Measurements from ENCODE around the gene KRTAP5-10. TPM values are rescaled to one million over a fixed set of nuclear protein-coding genes. Genes with fewer than 3 reads are reported as not detected.
"Not testable (repeated sequence)": the region's sequence is repeated elsewhere in the genome, so short reads cannot be mapped to it uniquely, and the experiment has no call there.

KRTAP5-10 gene
- total and polyA plus RNA-seq, 2 donors (not counting 1 experiment from before 2014, with no cell fraction given), result not detected

GRCh38 chr11:71577469-71578004, 12.2 kb downstream of the KRTAP5-10 start:
- H3K36me3 ChIP-seq (ENCODE audit: control insufficient read depth, insufficient read depth, low read length), result no peaks in the 10 kb centered on the region
- H4K20me1 ChIP-seq (ENCODE audit: control insufficient read depth, extremely low read depth, insufficient read depth, low read length), result no peaks in the 10 kb centered on the region
- H3K27ac ChIP-seq (ENCODE audit: insufficient read depth, low read length), result no peak overlapping the region
- no peak overlapping the region for H3K4me3 ChIP-seq (replicated peaks in 1 of 4; ENCODE audit: control extremely low read depth in 1 of 4, insufficient read depth in 1 of 4, low read depth in 3 of 4, low read length in 4 of 4)
- no peak overlapping the region for H2AFZ ChIP-seq (ENCODE audit: low read length)
- H3K79me2 ChIP-seq (ENCODE audit: control insufficient read depth, insufficient read depth, low read length), result no peaks in the 10 kb centered on the region
- H3K4me1 ChIP-seq (ENCODE audit: control insufficient read depth, extremely low read depth, insufficient read depth, low read length), result no peaks in the 10 kb centered on the region
- H3K9ac ChIP-seq (ENCODE audit: insufficient read depth, low read length), result no peak overlapping the region
- H3K9me3 ChIP-seq (ENCODE audit: control insufficient read depth, insufficient read depth, low read depth, low read length), result no peaks in the 10 kb centered on the region
- no peak for TF ChIP-seq EZH2 (IDR thresholded peaks at IDR 0.05; ENCODE audit: low read length, missing control alignments)
- TF ChIP-seq, protein P1, sequence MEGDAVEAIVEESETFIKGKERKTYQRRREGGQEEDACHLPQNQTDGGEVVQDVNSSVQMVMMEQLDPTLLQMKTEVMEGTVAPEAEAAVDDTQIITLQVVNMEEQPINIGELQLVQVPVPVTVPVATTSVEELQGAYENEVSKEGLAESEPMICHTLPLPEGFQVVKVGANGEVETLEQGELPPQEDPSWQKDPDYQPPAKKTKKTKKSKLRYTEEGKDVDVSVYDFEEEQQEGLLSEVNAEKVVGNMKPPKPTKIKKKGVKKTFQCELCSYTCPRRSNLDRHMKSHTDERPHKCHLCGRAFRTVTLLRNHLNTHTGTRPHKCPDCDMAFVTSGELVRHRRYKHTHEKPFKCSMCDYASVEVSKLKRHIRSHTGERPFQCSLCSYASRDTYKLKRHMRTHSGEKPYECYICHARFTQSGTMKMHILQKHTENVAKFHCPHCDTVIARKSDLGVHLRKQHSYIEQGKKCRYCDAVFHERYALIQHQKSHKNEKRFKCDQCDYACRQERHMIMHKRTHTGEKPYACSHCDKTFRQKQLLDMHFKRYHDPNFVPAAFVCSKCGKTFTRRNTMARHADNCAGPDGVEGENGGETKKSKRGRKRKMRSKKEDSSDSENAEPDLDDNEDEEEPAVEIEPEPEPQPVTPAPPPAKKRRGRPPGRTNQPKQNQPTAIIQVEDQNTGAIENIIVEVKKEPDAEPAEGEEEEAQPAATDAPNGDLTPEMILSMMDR (conservative IDR thresholded peaks at IDR 0.05 in 1 of 2, IDR thresholded peaks at IDR 0.05 in 1 of 2; ENCODE audit: low read depth in 1 of 2, low read length in 2 of 2), result no peak
- no peaks in the 10 kb centered on the region for H3K27me3 ChIP-seq (ENCODE audit: control insufficient read depth, insufficient read depth, low read length)
- DNase-seq (ENCODE audit: low read depth in 2 of 2), result no peak
- no peak overlapping the region for H3K4me2 ChIP-seq (ENCODE audit: extremely low read depth, insufficient read depth, low read length)

DNA sequence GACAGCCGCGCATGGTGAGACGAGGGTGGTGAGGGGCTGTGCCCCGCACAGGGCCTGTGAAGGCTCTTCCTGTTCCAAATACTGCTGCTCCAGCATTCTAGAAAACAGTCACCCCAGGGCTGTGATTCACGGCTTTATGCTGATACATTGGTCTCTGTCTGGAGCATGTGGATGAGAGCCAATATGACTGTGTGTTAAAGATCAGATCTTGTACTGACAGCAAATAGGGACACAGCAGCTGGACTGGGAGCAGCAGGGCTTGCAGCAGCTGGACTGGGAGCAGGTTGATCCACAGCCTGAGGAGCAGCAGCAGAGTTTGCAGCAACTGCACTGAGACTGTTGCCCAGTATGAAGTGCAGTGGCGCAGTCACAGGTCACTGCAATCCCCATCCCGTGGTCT, 14.2 kb downstream of the KRTAP5-10 start:
- H3K4me1 ChIP-seq (ENCODE audit: control insufficient read depth, extremely low read depth, insufficient read depth, low read length); H3K36me3 ChIP-seq (ENCODE audit: control insufficient read depth, insufficient read depth, low read length); H2AFZ ChIP-seq (ENCODE audit: low read length); H4K20me1 ChIP-seq (ENCODE audit: control insufficient read depth, extremely low read depth, insufficient read depth, low read length); H3K4me3 ChIP-seq (replicated peaks in 1 of 4; ENCODE audit: control extremely low read depth in 1 of 4, insufficient read depth in 1 of 4, low read depth in 3 of 4, low read length in 4 of 4); H3K27ac ChIP-seq (ENCODE audit: insufficient read depth, low read length); H3K9ac ChIP-seq (ENCODE audit: insufficient read depth, low read length); DNase-seq (ENCODE audit: low read depth in 2 of 2); H3K9me3 ChIP-seq (ENCODE audit: control insufficient read depth, insufficient read depth, low read depth, low read length); H3K4me2 ChIP-seq (ENCODE audit: extremely low read depth, insufficient read depth, low read length); H3K27me3 ChIP-seq (ENCODE audit: control insufficient read depth, insufficient read depth, low read length); H3K79me2 ChIP-seq (ENCODE audit: control insufficient read depth, insufficient read depth, low read length): not testable (repeated sequence)

- TF ChIP-seq, protein P1 (conservative IDR thresholded peaks at IDR 0.05 in 1 of 2, IDR thresholded peaks at IDR 0.05 in 1 of 2; ENCODE audit: low read depth in 1 of 2, low read length in 2 of 2), result peak; percentile 87 to 97
- TF ChIP-seq EZH2 (IDR thresholded peaks at IDR 0.05; ENCODE audit: low read length, missing control alignments), result no peak
These were observed 15.0 kb downstream of the KRTAP5-10 start for GRCh38 chr11:71580057-71581003.

More at GRCh38 chr11:71580057-71581003, 15.0 kb downstream of the KRTAP5-10 start:
- Histone ChIP-seq H2AFZ (ENCODE audit: low read length) (no peak overlapping the region), H3K79me2 (ENCODE audit: control insufficient read depth, insufficient read depth, low read length) (no peaks in the 10 kb centered on the region), H3K27me3 (ENCODE audit: control insufficient read depth, insufficient read depth, low read length) (no peaks in the 10 kb centered on the region), H3K9me3 (ENCODE audit: control insufficient read depth, insufficient read depth, low read depth, low read length) (no peaks in the 10 kb centered on the region), H3K4me3 (replicated peaks in 1 of 4; ENCODE audit: control extremely low read depth in 1 of 4, insufficient read depth in 1 of 4, low read depth in 3 of 4, low read length in 4 of 4) (no peak overlapping the region), H3K4me2 (ENCODE audit: extremely low read depth, insufficient read depth, low read length) (no peak overlapping the region), H3K36me3 (ENCODE audit: control insufficient read depth, insufficient read depth, low read length) (no peaks in the 10 kb centered on the region), H4K20me1 (ENCODE audit: control insufficient read depth, extremely low read depth, insufficient read depth, low read length) (no peaks in the 10 kb centered on the region), H3K4me1 (ENCODE audit: control insufficient read depth, extremely low read depth, insufficient read depth, low read length) (no peaks in the 10 kb centered on the region), H3K27ac (ENCODE audit: insufficient read depth, low read length) (no peak overlapping the region), H3K9ac (ENCODE audit: insufficient read depth, low read length) (no peak overlapping the region)
- peak; percentile 64 to 75 for DNase-seq (ENCODE audit: low read depth in 2 of 2)

Data from fibroblast of lung (primary cell).